Iris pigment epithelial cell (primary cell): ENCODE results near the gene COX20.
"Not testable (repeated sequence)": the region's sequence is repeated elsewhere in the genome, so short reads cannot be mapped to it uniquely, and the experiment has no call there.

ENCODE experiments used
- DNase-seq: peaks from one replicate; pipeline ENCODE4 v3.0.0-alpha.2; 2011; ENCODE audit warnings: low read depth

The COX20 gene

DNA sequence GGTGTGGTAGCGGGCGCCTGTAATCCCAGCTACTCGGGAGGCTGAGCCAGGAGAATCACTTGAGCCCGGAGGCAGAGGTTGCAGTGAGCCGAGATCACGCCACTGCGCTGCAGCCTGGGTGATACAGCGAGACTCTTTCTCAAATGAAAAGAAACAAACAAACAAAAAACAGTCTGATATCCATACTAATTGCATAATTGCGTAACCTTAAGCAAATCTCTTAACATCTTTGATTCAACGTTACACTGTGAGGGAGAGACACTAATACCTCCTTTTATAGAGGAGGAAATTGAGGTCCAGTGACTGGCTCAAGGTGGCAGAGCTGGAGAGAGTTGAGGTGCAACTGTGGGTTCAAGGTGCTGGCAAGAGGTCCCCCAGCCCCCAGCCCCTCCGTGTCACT lies 12.6 kb upstream of the COX20 start:
- DNase-seq = no peak

DNA sequence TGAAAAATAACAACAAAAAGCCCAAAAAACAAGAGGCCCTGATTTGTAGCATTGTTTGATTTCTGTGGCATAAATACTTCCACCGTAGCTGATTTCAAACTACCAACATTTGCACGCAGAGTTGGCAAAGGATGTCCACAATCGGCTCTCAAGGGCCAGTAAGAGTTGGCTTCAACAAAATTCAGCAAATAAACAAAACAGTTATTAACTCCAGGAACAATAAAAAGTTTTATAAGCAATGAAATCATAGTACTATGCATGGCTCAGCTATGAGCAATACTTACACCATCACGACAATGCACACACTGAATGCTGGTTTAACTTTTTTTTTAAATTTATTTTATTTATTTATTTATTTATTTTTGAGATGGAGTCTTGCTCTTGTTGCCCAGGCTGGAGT lies 8.7 kb upstream of the COX20 start:
- DNase-seq = no peak

- peak; percentile 27 for DNase-seq
Observed at GRCh38 chr1:244830639-244831038, 4.8 kb upstream of the COX20 start.

- not testable (repeated sequence) for DNase-seq
Observed at GRCh38 chr1:244833260-244833659, 2.2 kb upstream of the COX20 start.

DNA sequence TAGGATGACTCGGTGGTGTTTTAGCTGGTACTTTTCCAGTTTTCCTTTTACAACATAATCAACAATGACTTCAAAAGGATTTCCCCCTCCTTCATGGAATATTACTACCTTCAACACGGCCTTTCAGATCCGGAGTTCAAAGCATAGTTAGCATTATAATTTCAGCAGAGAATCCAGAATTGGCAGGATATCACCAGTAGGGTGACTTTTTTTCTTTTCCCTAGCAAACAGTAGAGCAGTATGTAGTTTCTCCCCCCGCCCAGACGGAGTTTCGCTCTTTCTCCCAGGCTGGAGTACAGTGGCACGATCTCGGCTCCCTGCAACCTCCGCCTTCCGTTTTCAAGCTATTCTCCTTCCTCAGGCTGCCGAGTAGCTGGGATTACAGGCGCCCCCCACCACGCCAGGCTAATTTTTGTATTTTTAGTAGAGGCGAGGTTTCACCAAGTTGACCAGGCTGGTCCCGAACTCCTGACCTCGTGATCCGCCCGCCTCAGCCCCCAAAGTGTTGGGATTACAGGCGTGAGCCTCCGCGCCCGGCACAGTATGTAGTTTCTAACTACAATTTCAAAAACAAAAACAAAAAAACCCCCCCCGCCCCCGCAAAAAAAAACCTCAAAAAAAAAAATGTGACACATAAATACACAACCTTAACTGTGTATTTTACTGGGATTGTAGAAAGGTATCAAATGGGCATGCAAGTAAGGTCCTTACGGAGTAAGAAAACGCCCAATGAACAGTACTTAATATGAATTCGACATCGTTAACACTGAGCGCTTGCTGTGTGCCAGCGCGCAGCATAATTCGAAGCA lies 1.5 kb upstream of the COX20 start:
- DNase-seq = peak; percentile 78

DNA sequence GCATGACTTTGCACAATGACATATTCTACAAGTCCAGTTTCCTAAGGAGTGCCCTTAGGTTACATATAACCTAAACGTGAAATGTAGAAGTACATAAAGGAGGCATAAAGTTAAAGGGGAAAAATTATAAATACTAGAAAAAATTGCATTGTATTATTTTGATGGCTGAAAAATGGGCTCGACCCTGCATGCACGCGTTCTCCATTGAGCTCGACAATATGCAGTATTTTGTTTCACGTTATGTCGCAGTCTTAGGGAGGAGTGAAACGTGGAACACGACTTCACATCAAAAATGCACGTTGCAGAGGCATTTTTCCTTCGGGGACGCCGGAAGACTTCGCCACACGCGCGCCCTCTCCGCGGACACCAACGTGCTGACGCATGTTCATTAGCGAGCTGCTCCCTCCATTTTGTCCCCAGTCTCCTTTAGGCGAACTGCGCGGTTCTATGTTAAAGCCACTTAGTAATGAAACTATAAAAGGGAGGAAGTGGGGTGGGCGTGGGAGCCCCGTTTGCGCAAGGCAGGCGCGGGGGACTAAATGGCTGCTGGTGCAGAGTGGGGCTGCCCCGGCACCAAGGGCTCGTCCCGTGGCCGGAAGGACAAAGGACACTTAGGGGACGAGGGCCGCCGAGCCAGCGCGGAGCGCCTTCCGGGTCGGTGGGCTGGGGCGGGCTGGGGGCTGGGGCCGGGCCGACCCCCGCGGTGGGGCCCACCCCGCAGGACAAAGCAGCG lies 749 bp upstream of the COX20 start:
- DNase-seq = peak; percentile 89

GRCh38 chr1:244836135-244836521 lies 670 bp downstream of the COX20 start:
- peak; percentile 35 for DNase-seq

GRCh38 chr1:244836584-244836983 lies 1.1 kb downstream of the COX20 start:
- DNase-seq = peak; percentile 15

- no peak for DNase-seq
Observed at GRCh38 chr1:244837597-244838258, 2.3 kb downstream of the COX20 start.

- no peak for DNase-seq
Observed at GRCh38 chr1:244839656-244840055, 4.2 kb downstream of the COX20 start.

- DNase-seq = no peak
Observed at GRCh38 chr1:244840219-244840794, 4.8 kb downstream of the COX20 start.

DNA sequence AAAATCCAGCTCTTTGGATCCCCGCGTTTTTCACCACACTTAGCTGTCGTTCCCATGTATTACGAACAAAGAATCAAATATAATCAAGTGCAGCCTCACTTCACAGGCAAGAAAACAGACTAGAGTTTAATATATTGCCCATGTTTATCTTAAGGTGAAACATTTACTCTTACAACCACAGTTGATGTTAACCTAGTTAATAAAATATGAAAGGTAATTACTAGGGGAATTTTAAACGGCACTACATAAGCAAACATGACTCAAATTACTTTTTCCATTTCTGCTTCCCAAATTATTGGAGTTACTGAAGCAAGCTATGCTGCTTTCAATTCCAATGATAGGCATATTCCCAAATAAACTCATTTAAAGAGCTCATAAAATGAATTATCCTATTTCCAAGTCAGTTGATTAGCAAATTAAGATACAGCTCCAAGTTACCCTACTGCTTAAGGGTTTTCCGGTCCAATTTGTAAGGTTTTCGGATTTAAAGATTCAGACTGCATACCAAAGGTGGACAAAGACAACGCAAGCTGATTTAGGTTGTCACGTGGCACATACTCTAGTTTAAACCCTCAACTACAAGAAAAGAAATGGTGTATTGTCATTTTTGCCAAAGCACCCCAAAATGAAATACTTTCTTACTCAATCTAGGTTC lies 5.9 kb downstream of the COX20 start:
- no peak for DNase-seq

GRCh38 chr1:244843148-244843978 lies 7.9 kb downstream of the COX20 start:
- no peak for DNase-seq

- DNase-seq = no peak
Observed at GRCh38 chr1:244844155-244845121, 9.0 kb downstream of the COX20 start.

GRCh38 chr1:244846653-244847052 lies 11.2 kb downstream of the COX20 start:
- DNase-seq = no peak

- no peak for DNase-seq
Observed at GRCh38 chr1:244849189-244849866, 13.9 kb downstream of the COX20 start.

GRCh38 chr1:244850099-244850852 lies 14.8 kb downstream of the COX20 start:
- DNase-seq = no peak

DNA sequence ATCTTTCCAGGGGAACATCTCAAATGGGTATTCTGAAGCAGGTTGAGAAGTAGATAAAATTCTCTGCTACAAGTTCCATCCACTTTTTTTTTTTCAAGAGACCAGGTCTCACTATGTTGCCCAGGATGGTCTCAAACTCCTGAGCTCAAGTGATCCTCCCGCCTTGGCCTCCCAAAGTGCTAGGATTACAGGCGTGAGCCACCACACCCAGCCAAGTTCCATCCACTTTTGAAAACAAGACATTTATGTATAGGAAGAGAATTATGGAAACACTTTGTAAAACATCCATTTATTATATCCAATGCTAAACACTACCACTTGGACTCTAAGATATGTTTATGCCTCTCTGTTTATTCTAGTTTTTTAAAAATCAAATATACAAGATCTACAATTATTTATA lies 15.4 kb downstream of the COX20 start:
- no peak for DNase-seq
